Hematopoietic multipotent progenitor cell treated with erythropoietin and hydrocortisone succinate and interleukin-3 and kit ligand, for 15 days (in vitro differentiated cells): ENCODE measurements around the gene KDM4C.

Experiments
- DNase-seq: peaks from one replicate; pipeline ENCODE4 v3.0.0-alpha.2; 2015; ENCODE audit warnings: low spot score

The KDM4C gene

GRCh38 chr9:6904371-6904770 lies 146.6 kb downstream of the KDM4C start:
- DNase-seq, result no peak

- no peak for DNase-seq
These were observed 148.1 kb downstream of the KDM4C start for GRCh38 chr9:6905850-6906375.

DNA sequence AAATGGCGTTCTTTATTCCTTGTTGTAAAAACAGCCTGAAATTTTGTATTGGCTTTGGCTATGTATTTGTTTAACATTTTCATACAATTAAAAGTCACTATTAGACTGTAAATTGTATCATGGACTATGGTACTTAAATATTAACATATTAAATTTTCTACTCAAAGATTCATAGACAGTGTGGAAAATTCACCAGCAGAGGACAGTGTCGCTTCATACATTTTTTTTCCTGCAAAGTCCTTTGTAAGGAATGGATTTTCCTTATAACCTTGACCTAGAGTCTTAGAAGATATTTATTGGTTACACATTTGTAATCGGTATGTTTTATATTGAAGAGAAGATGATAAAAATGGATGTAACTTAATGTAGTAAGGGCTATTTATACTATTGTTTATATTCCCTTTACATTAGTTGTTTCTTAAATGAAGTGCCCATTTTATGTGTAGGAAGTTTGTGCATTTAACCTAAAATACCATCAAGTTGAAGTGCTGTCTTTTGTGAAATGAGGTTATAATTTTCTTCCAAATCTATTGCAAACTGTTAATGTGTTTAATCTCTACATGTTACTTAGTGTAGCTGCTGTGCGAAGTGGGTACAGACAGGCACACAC lies 150.1 kb downstream of the KDM4C start:
- DNase-seq, result peak; percentile 68

- DNase-seq, result no peak
These were observed 151.4 kb downstream of the KDM4C start for GRCh38 chr9:6909181-6909580.

DNA sequence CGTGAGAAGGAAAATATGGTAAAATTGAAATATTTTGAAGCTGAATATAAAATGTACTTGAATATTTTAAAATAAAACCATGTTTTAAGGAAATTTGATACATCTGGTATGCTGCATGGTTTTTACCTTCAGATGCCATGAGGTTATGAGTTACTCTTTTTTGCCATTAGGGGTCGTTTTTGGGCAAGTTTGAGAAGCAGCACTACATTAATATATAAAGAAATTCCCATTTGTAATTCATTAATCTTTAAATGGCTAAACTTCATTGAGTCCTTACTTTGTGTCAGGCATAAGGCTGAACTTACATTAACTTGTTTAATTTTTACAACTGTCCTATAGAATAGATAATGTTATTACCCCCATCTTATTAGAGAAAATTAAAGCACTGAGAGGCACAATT lies 152.3 kb downstream of the KDM4C start:
- peak; percentile 70 for DNase-seq

- no peak for DNase-seq
These were observed 152.7 kb downstream of the KDM4C start for GRCh38 chr9:6910497-6910896.

DNA sequence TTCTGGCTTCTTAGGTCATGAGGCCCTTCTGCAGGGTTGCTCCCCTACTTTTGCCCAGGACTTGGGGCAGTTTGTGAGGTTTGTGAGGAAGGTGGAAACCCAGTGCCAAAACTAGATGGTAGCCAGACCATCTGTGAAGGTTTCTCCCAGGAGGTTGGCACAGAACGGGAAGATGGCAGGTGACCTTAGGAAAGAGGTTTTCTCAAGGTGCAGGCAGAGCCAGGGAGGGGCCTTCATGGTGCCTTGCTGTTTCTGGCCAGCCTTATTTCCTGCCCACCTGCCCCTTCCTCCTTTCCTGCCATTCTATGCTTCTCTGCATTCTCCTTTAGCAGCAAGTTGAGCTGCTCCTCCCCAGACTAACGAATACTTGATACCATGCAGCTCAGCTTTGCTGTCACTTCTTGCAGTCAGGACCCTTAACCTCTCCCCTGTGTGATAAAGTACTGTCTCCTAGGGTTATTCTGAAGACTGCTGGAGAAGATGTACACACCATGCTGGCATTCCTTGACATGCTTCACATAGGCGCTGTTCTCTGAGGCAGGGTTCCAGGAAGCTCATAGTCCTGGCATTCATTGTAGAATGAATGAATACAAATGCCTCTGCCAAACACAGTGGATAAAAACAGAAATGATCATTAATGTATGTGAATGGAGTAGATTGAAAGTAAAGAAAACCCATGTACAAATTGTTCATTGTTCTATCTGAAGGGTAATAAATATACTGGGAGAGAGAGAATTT lies 154.3 kb downstream of the KDM4C start:
- no peak for DNase-seq

DNA sequence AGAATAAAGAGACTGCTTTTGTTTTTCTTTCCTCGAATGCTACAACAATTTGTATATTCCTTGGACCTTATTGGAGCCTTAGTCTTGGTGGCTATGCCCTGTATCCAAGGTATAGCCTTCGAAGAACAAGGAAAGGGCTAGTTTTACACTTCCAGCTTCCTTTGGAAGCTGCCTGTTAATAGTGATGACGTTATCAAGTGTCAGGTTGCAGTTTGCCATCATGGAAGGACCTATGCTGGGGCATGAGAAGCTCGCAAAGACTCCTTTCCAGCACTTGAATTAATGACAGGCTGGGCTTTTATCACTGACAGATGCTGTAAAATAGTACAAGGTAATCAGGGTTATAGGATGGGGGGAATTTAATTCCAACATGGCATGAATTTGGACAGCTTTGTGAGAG lies 157.9 kb downstream of the KDM4C start:
- no peak for DNase-seq

- DNase-seq, result no peak
These were observed 159.4 kb downstream of the KDM4C start for GRCh38 chr9:6917162-6917561.

- no peak for DNase-seq
These were observed 162.3 kb downstream of the KDM4C start for GRCh38 chr9:6920041-6920440.

DNA sequence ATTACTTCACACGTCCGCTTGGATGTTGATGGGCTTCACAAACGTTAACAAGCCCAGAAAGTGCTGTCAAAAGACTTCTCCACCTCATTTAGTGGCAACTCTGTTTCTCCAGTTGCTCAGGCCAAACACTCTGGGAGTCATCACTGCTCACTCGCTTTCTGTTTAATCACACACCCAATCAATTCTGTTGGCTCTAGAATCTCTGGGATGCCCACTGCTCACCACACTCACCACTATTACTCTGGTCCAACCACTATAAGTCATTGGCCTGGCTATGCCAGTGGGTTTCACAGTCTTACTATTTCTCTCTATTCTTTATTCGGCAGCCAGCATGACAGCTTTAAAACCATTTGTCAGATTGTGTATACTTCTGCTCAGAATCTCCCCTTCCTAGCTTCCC lies 163.5 kb downstream of the KDM4C start:
- no peak for DNase-seq

- DNase-seq, result no peak
These were observed 164.4 kb downstream of the KDM4C start for GRCh38 chr9:6922124-6922676.

DNA sequence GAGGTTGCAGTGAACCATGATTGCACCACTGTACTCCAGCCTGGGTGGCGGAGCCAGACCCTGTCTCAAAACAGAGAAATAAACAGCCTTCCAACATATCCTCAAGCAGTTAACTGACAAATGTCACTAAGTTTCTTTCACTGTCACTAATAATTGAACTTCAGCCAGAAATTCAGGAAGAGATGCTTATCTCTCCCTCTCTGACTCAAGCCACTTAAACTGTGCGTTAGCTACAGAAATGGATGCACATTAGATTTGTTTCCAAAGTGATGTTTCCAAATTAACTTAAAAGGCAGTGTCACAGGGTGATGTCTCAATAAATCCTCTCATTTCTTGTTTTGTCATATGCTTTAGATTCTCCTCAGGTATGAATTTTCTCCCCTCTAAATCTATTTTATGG lies 164.9 kb downstream of the KDM4C start:
- DNase-seq, result no peak

- no peak for DNase-seq
These were observed 165.3 kb downstream of the KDM4C start for GRCh38 chr9:6923086-6923485.

DNA sequence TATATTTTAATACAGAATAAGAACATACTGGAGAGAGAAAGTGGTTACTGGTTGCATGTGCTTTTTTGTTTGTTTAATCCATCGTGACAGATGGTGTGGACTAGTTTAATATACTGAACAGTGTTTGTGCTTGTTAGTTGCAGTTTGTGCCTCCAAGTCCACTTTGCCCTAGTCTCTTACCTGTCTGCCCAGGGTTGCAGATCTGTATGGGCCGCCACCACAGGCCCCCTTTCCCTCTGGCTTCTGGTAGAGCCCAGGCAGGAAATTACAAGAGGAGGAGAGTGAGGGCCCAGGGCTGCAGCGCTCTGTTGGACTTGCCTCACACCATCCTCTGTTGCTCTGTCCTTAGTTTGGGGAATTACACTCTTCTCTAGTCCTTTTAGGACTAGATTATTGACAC lies 166.4 kb downstream of the KDM4C start:
- no peak for DNase-seq

DNA sequence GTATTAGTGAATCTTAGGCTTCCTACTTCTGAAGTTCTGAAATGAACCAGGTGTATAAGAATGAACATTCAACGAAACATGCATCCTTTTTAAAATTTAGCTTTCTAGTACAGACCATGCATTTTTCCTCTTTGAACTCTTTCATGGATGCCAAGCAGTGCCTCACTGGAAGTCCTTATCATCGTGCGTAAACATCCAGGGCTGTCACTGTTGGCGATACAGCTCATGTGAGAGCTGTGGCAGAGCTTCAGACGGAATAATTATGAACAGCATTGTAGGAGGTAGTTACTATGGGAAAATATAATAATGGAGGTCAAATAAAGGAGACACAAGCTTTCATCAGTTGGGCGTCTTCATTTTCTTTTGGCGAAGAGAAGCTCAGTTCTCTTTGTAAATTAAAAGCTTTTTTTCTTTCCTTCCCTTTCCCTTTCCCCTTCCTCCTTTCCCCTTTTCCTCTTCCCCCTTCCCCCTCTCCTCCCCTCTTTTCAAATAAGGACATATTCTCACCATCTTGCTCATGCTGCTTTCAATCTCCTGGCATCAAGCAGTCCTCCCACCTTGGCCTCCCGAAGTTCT lies 167.3 kb downstream of the KDM4C start:
- DNase-seq, result no peak

DNA sequence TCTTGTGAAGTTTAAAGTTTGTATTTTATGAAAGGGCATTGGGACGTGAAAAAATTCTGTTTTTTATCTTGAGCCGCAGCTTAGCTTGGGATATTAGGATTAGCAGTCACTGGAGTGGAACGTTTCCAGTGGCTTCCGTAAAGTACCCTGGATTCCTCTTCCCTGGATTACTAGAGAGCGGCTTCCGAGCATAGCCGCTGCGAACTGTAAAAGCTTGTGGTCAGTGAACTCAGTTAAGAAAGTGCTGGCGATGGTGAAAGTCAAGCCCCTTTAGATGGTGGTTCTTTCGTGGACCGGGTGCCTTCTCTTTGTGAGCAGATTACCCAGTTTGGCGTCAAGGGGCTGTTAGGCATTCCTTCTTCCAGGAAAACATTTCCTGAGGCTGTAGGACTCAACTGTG lies 168.1 kb downstream of the KDM4C start:
- no peak for DNase-seq

DNA sequence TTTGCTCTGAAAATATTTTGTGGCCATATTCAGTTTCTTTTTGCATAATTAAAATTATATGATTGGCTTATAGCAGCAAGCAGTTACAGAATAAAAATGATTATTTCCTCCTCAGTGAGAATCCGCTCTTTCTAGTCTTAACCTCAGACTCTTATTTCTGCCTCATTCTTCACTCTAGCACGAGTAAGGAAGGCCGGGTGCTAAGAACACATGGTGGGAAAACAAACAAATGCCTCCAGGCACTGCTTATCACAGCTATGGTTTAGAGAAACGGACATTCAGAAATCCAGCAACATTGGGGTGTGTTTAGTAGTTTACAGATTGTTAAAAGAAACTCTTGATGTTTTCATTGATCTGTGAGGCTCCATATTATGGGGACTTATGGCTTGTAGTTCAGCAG lies 168.7 kb downstream of the KDM4C start:
- DNase-seq, result no peak

GRCh38 chr9:6927838-6928237 lies 170.1 kb downstream of the KDM4C start:
- DNase-seq, result peak; percentile 53

DNA sequence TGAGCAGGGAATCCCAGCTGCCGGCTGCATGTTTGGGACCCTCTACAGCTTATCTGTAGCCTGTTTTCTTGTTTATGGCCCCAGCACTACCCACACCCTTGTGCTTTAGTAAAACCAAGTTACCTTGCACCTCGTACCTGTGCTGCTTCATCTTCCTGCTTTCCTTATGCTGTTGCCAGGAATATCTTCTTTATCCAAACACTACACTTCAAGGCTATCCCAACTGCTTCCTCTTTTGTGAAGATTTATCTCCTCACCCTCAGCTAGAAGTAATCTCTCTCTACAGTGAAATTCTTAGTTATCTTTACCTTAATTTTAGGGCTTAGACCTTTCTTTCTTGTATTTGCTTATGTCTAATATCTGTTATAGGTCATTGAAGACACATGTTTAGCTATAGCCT lies 171.1 kb downstream of the KDM4C start:
- DNase-seq, result no peak

DNA sequence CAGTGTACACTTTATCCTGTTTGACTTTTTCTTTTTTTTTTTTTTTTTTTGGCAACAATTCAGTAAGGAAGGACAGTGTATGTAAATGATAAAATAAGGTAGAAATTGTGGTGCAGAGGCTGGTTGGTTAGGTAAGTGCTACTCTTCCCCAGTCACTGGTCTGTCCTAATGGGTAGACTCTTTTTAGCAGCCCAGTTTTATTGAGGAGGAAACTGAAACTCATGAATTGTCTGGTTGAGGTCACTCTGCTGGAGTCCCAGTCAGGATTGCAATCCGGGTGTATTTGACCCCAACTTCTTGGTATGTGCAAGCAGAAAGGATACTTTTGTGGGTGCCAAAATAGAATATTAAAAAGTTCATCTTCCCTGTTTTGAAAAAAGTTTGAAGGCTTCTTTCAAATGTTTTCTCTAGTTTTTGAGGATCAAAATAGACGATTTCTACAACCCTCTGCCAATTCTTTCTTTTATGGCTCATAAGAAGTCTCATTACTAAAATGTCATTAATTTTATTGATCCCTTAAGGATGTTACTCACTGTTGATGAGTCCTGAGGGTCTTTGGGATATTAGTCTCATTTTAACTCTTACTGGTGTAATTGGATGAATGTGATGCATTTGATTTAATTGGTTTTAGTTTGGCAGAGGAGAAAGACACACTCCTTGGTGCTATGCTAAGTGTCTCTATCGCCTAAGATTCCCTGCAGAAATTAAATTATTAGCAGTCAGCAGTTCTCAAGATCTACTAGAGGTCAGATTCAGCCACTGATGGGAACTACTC lies 171.9 kb downstream of the KDM4C start:
- DNase-seq, result peak; percentile 50

DNA sequence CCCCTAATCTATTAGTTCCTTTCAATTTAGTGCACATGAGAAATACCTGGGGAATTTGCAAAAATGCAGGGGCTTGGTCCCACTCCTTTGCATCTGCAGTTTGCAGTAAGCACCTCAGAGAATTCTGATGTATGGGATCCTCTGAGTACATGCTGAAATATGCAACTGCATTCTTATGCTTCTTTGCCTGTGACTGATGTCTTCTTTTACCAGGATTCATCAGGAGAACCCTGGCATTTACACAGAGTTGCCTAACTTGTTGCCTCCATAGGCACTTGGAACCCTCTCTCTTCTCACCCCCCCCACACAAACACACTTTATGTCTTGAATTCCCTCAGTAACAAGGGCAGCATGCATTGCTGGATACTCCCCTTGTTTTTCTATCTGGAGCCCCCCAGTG lies 173.1 kb downstream of the KDM4C start:
- DNase-seq, result no peak
